CD1c-positive myeloid dendritic cell (primary cell): ENCODE data around the gene DHCR24.

Source experiments
- DNase-seq: peaks from one replicate; pipeline ENCODE4 v3.0.0-alpha.2; 2016; ENCODE audit errors: extremely low spot score

The DHCR24 gene

DNA sequence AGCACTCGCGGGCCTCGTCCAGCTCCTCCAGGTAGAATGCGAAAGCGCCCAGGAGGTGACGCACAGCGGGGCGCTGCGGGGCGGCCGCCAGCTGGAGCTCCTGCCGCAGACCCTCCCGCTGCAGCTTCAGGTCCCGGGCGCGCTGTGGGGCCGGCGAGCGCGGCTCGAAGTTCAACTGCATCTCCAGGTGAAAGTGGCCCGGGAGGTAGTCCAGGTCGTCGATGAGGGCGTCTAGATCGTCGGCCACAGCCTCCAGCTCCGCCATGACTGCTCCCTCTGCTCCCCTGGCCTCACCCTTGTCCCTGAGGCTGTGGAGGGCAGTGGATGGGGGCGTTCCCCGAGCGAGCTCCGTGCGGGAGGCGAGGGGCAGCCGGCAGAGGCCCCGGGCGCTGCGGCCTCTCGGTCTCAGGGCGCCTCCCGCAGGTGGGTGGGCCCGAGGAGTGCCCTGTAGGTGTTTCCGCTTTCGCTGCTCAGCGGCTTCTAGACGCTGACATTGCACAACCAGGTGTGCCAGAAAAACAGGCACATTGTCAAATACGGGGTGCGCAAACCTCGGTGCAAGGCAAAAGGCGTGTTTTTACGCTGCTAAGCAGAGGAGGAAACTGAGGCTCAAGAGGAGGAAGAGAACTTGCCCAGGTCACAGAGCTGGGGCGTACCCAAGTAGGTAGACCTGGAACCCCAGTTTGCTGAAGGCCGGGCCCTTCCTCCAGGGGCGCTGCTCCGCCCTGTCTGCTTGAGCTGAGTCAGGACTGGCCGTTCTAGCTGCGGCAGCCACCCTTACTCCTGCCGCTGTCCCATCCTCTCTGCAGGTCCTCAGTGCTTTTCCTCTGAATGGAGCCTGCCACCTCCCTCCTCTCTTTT, 85.9 kb downstream of the DHCR24 start, which contains the start of gene TTC22:
TTC22 (minus strand) TSS at position 425 of the 861 bp plus-strand sequence; CDS start at position 265, 160 bp downstream.
- peak; percentile 51 for DNase-seq

DNA sequence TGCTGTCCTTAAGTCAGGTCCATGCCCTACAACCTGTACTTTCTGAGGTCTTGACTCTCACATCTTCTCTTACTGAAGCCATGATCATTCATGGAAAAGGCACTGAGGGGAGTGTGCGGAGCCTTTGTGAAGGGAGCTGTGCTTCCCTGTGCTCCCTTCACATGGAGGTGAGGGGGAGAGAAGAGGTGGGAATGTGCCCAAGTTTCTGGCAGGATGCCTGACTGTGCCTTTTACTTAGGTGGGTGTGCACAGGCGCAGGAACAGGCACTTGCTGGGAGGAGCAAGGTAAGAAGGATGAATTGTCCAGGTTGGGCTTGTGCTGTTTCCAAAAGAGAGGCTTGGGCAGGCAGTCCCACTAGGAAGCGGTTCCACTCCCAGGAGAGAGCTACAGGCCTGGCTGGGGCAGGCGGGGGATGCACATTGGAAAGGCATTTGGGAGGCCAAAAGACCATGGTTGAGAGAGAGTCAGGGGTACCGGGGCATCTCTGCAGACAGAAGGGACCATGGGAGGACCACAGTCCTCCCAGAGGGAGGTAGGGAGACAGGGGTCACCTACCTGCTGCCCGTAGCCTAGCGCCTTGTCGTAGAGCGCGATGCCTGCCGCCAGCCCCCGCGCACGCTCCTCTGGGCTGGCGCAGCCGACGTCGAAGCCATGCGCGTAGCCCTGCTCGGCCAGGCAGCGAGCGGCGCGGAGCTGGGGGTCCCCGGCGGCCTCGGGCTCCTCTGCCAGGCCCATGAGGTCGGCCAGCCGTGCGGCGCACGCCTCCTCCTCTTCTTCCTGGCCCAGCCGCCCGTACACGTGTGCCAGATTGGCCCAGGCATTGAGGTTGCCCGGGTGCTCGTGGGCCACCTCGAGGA, 86.7 kb downstream of the DHCR24 start:
- no peak for DNase-seq
